Measurements from ENCODE around the gene SNRPD2. TPM values are rescaled to one million over a fixed set of nuclear protein-coding genes. Genes with fewer than 3 reads are reported as not detected.
"Not testable (repeated sequence)": the region's sequence is repeated elsewhere in the genome, so short reads cannot be mapped to it uniquely, and the experiment has no call there.

SNRPD2 gene
- total RNA-seq, 1 donor from 2014 or later, result 295 TPM

DNA sequence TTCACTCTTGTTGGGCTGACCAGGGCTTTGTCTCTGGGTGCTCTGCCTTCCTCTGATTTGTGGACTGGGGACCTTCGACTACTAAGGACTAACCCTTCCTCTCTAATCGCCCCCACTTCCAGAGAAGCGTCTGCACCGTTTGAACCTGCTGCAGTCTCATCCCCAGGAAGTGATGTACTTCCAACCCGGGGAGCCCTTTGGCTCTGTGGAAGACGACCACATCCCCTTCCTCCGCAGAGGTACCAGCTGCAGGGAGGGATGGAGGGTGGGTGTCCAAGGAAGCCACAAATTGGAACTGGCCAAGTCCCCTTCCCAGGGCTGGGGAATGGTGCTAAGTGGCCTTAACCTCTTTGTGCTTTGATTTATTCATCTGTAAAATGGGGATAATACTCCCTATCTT, 9.9 kb upstream of the SNRPD2 start:
- DNase-seq, result no peak

DNA sequence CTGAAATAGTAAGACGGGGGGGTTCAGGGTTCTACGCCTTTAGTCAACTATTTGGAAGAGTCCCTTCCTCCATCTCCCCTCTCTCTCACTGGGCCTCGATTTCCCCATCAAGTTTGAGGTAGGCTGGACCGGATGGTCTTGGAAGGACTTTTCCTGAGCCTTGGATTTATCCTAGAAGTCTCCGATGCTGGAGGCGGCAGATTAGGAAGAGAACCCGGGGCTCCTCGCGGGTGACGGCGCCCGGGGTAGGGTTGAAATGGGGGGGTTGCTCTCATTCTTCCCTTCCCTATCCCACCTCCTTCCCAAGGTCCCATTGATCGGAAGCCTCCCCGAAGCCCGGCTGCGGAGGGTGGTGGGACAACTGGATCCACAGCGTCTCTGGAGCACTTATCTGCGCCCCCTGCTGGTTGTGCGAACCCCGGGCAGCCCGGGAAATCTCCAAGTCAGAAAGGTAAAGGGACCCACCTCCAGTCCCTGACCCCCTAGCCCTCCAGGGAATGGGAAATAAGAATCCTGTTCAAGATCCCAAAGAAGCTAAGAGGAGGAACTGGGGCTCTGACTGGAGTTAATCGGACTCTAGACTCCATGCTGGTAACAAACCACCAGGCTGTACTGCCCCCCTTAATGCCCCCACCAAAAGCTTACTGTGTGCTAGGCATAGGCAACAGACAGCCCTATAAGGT, 1.5 kb upstream of the SNRPD2 start:
- DNase-seq, result peak; percentile 86

DNA sequence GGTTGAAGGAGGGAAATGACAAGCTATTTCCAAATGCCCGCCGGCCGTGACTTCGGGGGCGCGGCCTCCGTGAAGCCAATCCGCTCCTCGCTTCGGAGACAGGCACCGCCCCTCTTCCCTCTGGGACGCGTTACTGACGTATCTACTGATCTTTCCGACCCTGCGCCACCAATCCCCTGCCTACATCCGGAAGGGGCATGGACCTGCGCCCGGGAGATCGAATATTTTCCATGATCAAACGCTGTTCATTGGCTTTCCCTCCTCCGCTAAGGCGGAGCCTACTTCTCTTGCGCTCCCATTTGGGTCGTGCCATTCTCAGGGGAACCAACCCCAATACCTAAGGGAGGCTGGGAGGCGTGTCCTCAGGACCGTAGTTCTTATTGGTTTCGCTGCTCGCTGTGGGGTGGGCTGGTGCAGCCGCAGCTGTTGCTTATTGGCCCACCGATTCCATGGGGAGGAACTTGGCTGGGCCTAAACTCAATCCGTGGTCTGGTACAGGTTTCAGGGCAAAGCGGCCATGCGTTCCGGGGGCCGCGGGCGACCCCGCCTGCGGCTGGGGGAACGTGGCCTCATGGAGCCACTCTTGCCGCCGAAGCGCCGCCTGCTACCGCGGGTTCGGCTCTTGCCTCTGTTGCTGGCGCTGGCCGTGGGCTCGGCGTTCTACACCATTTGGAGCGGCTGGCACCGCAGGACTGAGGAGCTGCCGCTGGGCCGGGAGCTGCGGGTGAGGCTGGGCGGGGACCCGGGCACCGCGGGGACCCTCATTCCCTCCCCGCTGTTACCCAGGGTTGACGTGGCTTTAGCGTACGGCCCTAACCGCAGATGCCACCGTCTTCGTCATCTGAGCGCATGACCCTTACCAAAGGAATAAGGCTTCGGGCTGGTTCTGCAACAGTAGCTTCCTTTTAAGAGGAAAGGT, 693 bp upstream of the SNRPD2 start, which contains the start of gene QPCTL:
QPCTL (plus strand) TSS at position 480 of the 919 bp plus-strand sequence; CDS start at position 518, 38 bp downstream.
- peak; percentile 100 for DNase-seq

GRCh38 chr19:45687599-45687998, 4.2 kb downstream of the SNRPD2 start:
- no peak for DNase-seq

DNA sequence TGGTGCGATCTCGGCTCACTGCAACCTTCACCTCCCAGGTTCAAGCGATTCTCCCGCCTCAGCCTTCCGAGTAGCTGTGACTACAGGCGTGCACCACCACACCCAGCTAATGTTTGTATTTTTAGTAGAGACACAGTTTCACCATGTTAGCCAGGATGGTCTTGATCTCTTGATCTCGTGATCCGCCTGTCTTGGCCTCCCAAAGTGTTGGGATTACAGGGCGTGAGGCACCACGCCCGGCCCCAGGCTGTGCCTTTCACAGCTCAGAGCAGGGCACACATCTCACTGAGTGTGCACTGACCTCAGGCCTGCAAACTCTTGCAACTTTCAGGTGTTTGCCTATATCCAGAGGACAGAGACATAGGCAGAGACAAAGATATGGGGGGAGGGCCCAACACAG, 6.7 kb downstream of the SNRPD2 start:
- DNase-seq, result not testable (repeated sequence)

- no peak for DNase-seq
Measured at GRCh38 chr19:45682908-45683307, 8.8 kb downstream of the SNRPD2 start.

GRCh38 chr19:45682117-45682516, 9.6 kb downstream of the SNRPD2 start:
- no peak for DNase-seq

DNA sequence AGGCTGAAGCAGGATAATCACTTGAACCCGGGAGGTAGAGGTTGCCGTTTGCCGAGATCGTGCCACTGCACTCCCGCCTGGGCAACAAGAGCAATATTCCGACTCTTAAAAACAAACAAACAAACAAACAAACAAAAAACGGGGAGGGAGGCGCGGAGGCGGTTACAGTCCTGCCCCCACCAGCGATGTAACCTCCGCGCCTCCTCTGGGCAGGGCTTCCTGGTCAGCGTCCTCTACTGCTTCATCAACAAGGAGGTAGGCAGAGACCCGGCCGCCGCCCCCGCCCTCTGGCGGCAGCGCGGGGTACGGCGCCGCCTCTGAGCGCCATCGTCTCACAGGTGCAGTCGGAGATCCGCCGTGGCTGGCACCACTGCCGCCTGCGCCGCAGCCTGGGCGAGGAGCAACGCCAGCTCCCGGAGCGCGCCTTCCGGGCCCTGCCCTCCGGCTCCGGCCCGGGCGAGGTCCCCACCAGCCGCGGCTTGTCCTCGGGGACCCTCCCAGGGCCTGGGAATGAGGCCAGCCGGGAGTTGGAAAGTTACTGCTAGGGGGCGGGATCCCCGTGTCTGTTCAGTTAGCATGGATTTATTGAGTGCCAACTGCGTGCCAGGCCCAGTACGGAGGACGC, 10.2 kb downstream of the SNRPD2 start:
- DNase-seq, result peak; percentile 90

DNA sequence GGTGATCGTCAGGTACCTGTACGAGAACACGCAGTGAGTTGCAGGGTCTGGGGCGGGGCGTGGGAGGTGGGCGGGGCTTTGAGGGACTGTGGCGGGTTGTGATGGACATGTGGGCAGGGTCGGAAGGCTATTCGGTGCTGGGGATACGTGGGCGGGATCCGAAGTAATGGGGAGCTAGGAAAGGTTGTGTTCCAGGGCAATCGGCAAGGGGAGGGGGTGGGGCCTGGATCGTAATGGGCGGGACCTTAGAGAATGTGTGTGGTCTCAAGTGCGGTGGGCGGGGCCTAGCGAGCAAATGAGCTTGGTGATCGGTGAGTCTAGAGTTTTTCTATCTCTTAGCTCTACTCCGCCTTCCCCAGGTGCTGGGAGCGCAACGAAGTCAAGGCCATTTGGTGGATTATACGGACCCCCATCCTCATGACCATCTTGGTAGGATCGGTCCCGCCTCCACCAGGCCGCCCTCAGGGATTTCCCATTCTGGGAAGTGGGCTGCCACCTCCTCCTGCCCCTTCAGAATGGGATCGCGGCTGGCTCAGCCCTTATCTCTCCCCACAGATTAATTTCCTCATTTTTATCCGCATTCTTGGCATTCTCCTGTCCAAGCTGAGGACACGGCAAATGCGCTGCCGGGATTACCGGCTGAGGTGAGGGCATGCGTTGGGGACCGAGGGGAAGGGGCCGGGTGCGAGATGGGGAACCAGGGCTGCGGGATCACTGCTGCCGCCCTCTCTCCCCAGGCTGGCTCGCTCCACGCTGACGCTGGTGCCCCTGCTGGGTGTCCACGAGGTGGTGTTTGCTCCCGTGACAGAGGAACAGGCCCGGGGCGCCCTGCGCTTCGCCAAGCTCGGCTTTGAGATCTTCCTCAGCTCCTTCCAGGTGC, 14.2 kb downstream of the SNRPD2 start:
- peak; percentile 86 for DNase-seq

DNA sequence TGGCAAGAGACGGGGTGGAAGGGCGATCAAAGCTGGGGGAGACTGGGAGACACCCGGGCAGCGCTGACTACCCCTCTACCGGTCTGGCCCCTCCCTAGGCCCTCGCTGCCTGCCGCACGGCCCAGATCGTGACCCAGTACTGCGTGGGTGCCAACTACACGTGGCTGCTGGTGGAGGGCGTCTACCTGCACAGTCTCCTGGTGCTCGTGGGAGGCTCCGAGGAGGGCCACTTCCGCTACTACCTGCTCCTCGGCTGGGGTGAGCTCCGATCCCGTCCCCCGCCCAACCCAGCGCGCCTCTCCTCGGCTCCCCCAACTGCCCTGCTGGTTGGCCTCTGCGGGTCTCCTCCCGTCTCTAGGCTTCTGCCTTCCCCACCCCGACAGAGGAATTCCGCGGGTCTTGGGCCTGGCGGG, 14.9 kb downstream of the SNRPD2 start:
- no peak for DNase-seq

DNA sequence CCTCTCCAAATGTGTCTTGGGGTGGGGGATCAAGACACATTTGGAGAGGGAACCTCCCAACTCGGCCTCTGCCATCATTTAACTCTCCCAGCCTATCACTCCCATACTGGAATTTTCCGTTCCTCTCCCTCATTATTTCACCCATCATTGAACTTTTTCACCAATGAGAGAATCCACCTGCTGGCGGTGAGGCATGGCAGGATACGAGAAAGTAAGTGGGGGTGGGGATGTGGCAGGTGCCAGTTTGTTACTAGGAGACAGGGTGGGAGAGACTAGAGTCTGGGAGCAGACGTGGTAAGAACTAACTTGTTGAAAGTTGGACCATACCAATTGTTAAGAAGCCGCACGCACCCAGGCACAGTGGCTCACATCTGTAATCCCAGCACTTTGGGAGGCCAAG, 16.8 kb downstream of the SNRPD2 start:
- no peak for DNase-seq

GRCh38 chr19:45670670-45671453, 20.9 kb downstream of the SNRPD2 start:
- peak; percentile 68 for DNase-seq

GRCh38 chr19:45668342-45668871, 23.3 kb downstream of the SNRPD2 start:
- DNase-seq, result no peak

DNA sequence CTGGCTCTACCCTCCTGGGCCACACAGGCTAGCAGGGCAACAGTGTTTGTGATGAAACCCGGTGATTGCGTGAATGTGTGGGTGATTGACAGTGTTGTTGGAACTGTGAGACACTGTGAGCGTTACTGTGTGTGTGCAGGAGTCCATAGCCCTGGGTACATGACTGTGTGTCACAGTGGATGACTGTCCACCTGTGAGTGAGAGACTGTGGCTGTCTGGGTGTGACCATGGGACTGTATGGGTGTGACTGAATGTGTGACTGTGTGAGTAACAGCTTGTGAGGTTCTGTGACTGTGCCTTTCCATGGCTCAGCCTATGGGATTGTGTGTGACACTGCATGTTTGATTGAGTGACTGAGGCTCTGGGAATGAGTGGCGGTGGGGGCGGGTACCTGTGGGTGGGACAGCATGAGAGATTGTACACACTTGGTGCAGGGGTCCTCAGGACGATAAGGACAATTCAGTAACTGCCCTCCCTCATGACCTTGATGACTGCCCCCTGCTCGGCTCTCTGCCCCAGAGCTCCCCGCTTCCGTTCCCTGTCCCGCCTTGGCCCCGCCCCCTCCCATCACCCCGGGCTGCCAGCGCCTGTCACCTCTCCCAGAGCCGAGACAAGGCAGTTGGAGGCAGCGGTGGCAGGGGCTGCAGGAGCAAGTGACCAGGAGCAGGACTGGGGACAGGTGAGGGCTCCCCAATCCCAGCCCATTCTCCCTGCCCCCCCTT, 24.0 kb downstream of the SNRPD2 start, which contains the start of gene GIPR:
GIPR (plus strand) TSS at position 602 of the 722 bp plus-strand sequence. CDS start 1,300 bp downstream, outside the sequence.
- DNase-seq, result no peak

DNA sequence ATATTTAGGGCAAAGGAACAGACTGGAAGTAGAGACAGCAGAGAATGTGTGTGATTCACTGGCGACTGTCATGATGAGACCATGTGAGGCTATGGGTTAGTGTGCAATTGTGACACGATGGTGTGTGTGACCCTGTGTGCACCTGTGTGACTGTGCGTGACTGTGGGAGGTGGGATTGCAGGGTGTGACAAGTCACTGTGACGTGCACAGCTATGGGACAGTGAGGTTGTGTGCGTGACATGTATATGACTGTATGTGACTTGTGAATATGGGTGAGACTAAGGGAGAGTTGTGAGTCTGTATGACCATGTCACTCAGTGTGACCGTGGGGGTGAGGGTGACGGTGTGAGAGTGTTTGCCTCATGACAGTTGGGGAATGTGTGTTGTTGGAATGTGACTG, 27.2 kb downstream of the SNRPD2 start:
- DNase-seq, result no peak

GRCh38 chr19:45663800-45664199, 28.0 kb downstream of the SNRPD2 start:
- no peak for DNase-seq

DNA sequence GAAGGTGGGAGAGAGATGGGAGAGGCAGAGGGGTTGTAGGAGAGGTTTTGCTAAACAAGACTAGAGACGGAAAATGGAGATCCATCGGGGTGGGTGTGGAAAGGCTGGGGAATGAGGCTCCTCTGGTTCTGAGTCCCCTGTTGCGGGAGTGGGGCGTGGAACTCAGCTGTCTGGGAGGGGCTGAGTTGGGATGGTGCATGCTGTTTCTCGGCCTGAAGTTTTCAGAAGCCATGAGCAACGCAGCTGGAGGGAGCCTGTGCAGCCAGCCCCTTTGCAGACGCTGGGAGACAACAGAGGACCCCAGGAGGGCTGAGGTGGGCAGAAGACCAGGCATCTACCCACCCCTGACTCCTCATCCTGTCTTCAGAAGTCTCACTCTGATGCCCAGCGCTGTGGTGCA, 31.1 kb downstream of the SNRPD2 start:
- no peak for DNase-seq

DNA sequence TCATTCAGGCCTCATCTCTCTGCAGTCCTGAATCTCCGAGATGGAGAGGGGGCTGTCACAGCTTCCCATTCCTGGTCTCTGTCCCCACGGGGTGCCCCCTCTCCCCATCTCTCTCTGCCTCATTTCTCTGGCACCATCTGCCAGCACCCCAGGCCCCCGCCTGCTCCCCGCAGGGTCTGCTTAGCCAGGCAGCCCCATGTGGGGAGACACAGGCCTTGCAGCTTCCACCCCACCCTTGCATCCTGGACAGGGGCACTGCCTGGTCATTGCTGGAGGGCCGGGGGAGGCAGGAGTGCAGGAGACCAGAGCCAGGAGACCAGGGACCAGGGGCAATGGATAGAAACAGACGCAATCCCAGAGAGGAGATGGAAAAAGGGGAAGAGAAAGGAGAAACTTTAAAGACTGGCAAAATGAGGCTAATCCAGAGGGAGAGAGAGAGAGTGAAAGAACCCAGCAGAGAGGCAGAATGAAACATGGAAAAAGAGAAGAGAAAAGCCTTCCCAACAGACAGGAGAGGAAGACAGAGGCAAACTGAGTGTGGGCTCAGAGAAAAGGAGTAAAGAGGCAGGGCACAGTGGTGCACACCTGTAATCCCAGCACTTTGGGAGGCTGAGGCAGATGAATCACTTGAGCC, 32.5 kb downstream of the SNRPD2 start:
- DNase-seq, result no peak

- no peak for DNase-seq
Measured at GRCh38 chr19:45657520-45658167, 34.1 kb downstream of the SNRPD2 start.

Data from dermis blood vessel endothelial cell (primary cell).